ENCODE results near the gene LRSAM1.

GRCh38 chr9:127405344-127406125 lies 45.8 kb upstream of the LRSAM1 start:
- TF ChIP-seq CTCF (conservative IDR thresholded peaks at IDR 0.05 in 1 of 2, IDR thresholded peaks at IDR 0.05 in 1 of 2; ENCODE audit: extremely low read depth in 1 of 2, insufficient read depth in 1 of 2, low read depth in 1 of 2, low read length in 2 of 2) (no peak), EZH2 (IDR thresholded peaks at IDR 0.05; ENCODE audit: borderline replicate concordance, low read length) (no peak)

All from mammary epithelial cell (primary cell).